Thyroid gland (tissue), 4 donors: ENCODE results near the gene CLIP4. TPM values are rescaled to one million over a fixed set of nuclear protein-coding genes. Genes with fewer than 3 reads are reported as not detected.

Experiments used
- DNase-seq, 2 donors: peaks; one replicate each; pipeline ENCODE4 v3.0.0-alpha.2; 2019
- H3K27ac ChIP-seq, 3 donors: fragments of 200-600 bp; sonication (generic); 1 replicate in 2 of 3; 2 replicates in 1 of 3; pipeline ENCODE4 v1.5.1; 2016 to 2019; ENCODE audit warnings: mild to moderate bottlenecking in 1 of 3, moderate library complexity in 1 of 3
- H3K27me3 ChIP-seq: fragments of 200-600 bp; sonication (generic); one replicate; pipeline ENCODE4 v1.5.1; 2019
- H3K36me3 ChIP-seq, 2 donors: fragments of 200-600 bp; sonication (generic); one replicate each; pipeline ENCODE4 v1.5.1; 2016 to 2019
- H3K4me1 ChIP-seq, 2 donors: fragments of 200-600 bp; sonication (generic); one replicate each; pipeline ENCODE4 v1.5.1; 2017 to 2019
- H3K4me3 ChIP-seq, 3 donors: fragments of 200-600 bp; sonication (generic); replicated peaks in 1 of 3; 1 replicate in 2 of 3; 2 replicates in 1 of 3; pipeline ENCODE4 v1.5.1; 2016; ENCODE audit warnings: mild to moderate bottlenecking in 1 of 3
- H3K9me3 ChIP-seq: fragments of 200-600 bp; sonication (generic); one replicate; pipeline ENCODE4 v1.5.1; 2017
- CTCF ChIP-seq, 6 experiments: fragments of 200-600 bp in 3 of 6; fragments of 450-650 bp in 3 of 6; sonication (generic) in 3 of 6; IDR thresholded peaks; one replicate each; pipeline ENCODE4 v1.5.1; 2016 to 2019; ENCODE audit warnings: antibody characterized with exemption in 6 of 6, mild to moderate bottlenecking in 2 of 6, inconsistent platforms in 1 of 6, moderate library complexity in 1 of 6
- POLR2A ChIP-seq, 2 donors: fragments of 450-650 bp; IDR thresholded peaks; one replicate each; pipeline ENCODE4 v1.6.1; 2017; ENCODE audit warnings: antibody characterized with exemption in 2 of 2, mild to moderate bottlenecking in 2 of 2, moderate library complexity in 1 of 2
- whole genome bisulfite sequencing, 2 donors: methylation state at CpG; one replicate each; pipeline ENCODE4 v1.1.5; 2017; 5-methylcytosine and 5-hydroxymethylcytosine counted together
- intact Hi-C: fragments of 100-400 bp; cut with DNase I; formaldehyde crosslinking; loops from one replicate; pipeline ENCODE4 v1.15.1; 2023
- total RNA-seq, 4 donors: library from RNA; depleted of rRNA; stranded (reverse); fragments of >200 nt; gene quantifications; one replicate each; pipeline ENCODE4 v1.2.3, GENCODE V29; 2016

Gene CLIP4
- total RNA-seq, 4 donors from 2014 or later: 148 to 398 (median 222) TPM

- Histone ChIP-seq H3K4me3 (no peak overlapping the region), H3K4me1 (peaks cover 10 to 15% of the 10 kb centered on the region in 2 donors), H3K9me3 (no peaks in the 10 kb centered on the region), H3K27me3 (no peaks in the 10 kb centered on the region), H3K27ac (no peak overlapping the region), H3K36me3 (no peaks in the 10 kb centered on the region)
- no peak for TF ChIP-seq POLR2A (IDR thresholded peaks at IDR 0.05)
- no peak for TF ChIP-seq CTCF (IDR thresholded peaks at IDR 0.05)
- intact Hi-C loops: loop anchor here (10.0 kb wide), 1 partner anchor 617 kb away; no protein-coding TSS in a partner anchor
- WGBS, 2 donors: 88 to 90% methylated on average over 6 of the region's 6 CpGs
- no peak for DNase-seq
Measured at GRCh38 chr2:29218071-29218470, 102.9 kb downstream of the CLIP4 start.

DNA sequence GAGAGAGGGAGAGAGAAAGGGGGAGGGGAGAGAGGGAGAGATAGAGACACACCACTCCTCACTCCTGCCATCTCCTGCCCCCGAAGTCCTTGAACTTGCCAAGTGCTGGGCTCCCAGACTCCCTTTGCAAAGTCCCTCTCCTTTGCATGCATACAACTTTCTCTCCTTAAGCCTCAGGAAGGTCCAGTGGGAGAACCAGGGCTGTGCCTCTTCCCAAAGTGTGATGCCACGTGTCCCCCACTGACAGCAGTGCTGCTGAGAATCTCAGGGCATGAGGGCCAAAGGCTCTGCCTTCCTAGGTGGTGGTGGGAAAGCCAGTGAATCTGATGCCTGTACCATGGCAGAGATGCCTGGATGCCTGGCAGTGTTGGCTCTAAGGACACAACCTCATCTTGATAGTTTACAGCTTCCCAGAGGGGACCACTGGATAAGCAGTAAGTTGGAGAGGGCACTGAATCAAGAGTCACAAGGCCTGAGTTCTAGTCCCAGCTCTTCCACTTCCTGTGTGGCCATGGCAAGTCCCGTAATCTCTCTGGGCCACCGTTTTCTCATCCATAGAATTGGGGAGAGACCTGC lies 103.4 kb downstream of the CLIP4 start:
- no peak overlapping the region for H3K27ac ChIP-seq
- H3K4me3 ChIP-seq: no peak overlapping the region
- DNase-seq: no peak
- 85 to 96% methylated on average over 4 of the region's 4 CpGs for WGBS, 2 donors
- no peaks in the 10 kb centered on the region for H3K9me3 ChIP-seq
- intact Hi-C loops: loop anchor here (10.0 kb wide), 1 partner anchor 616 kb away; no protein-coding TSS in a partner anchor
- no peak for TF ChIP-seq POLR2A (IDR thresholded peaks at IDR 0.05)
- TF ChIP-seq CTCF (IDR thresholded peaks at IDR 0.05): no peak
- H3K4me1 ChIP-seq: peaks cover 10 to 19% of the 10 kb centered on the region in 2 donors
- no peaks in the 10 kb centered on the region for H3K27me3 ChIP-seq
- H3K36me3 ChIP-seq: no peaks in the 10 kb centered on the region

DNA sequence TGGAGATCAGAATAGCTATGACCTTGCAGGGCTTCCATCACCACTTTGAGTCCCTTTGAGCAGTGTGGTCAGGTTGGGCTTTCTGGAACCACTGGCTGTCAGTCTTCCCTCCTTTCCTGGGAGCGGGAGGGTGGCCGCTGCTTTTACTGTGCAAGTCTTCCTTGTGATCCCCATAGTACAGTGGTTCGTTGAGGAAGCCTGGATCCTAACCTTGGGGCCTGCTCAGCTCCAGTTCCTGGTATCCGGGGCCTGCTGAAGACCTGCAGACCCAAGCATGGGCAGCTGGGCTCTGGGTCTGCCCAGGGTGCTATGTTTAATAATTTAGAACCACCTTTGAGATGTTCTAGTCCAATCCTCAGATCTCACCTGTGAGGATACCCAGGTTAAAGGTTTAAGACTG lies 104.2 kb downstream of the CLIP4 start:
- no peak for DNase-seq
- 98% methylated on average over 4 of the region's 4 CpGs; no CpG with 5 or more reads in 1 of the 2 donors for WGBS, 2 donors

GRCh38 chr2:29220506-29221270 lies 105.5 kb downstream of the CLIP4 start:
- peak; percentile 34 to 38 for DNase-seq
- Histone ChIP-seq H3K27ac (no peak overlapping the region), H3K4me1 (peaks cover 10 to 25% of the 10 kb centered on the region in 2 donors), H3K36me3 (no peaks in the 10 kb centered on the region), H3K9me3 (no peaks in the 10 kb centered on the region), H3K27me3 (no peaks in the 10 kb centered on the region), H3K4me3 (no peak overlapping the region)
- no peak for TF ChIP-seq CTCF (IDR thresholded peaks at IDR 0.05)
- TF ChIP-seq POLR2A (IDR thresholded peaks at IDR 0.05): no peak
- 71 to 80% methylated on average over 12 of the region's 12 CpGs for WGBS, 2 donors
- intact Hi-C loops: no loop called here

More for the DNA sequence above, 104.2 kb downstream of the CLIP4 start:
- H3K27ac ChIP-seq: no peak overlapping the region
- intact Hi-C loops: loop anchor here (10.0 kb wide), 1 partner anchor 615 kb away; no protein-coding TSS in a partner anchor
- H3K4me3 ChIP-seq: no peak overlapping the region
- H3K9me3 ChIP-seq: no peaks in the 10 kb centered on the region
- peaks cover 10 to 25% of the 10 kb centered on the region in 2 donors for H3K4me1 ChIP-seq
- no peaks in the 10 kb centered on the region for H3K27me3 ChIP-seq
- TF ChIP-seq CTCF (IDR thresholded peaks at IDR 0.05): no peak
- no peak for TF ChIP-seq POLR2A (IDR thresholded peaks at IDR 0.05)
- no peaks in the 10 kb centered on the region for H3K36me3 ChIP-seq
